Measurements from ENCODE around the gene FOXL2.
"Not testable (repeated sequence)": the region's sequence is repeated elsewhere in the genome, so short reads cannot be mapped to it uniquely, and the experiment has no call there.

- TF ChIP-seq CTCF (CRISPR knock-in tag; IDR thresholded peaks at IDR 0.05); FOXC1 (CRISPR knock-in tag; IDR thresholded peaks at IDR 0.05; ENCODE audit: borderline replicate concordance); ZNF740 (CRISPR knock-in tag; IDR thresholded peaks at IDR 0.05); POLR2AphosphoS2 (IDR thresholded peaks at IDR 0.05; ENCODE audit: low read depth, low read length); POLR2AphosphoS5 (IDR thresholded peaks at IDR 0.05; ENCODE audit: low read depth, low read length); POLR2A (IDR thresholded peaks at IDR 0.05; ENCODE audit: insufficient read depth in 1 of 2, low read depth in 2 of 2, low read length in 2 of 2); ZNF766 (CRISPR knock-in tag; IDR thresholded peaks at IDR 0.05; ENCODE audit: borderline replicate concordance); SYNCRIP (IDR thresholded peaks at IDR 0.05; ENCODE audit: insufficient read depth, low read depth, low read length); ZNF274 (CRISPR knock-in tag; IDR thresholded peaks at IDR 0.05); ELF4 (CRISPR knock-in tag; IDR thresholded peaks at IDR 0.05; ENCODE audit: borderline replicate concordance); RAD21 (CRISPR knock-in tag; IDR thresholded peaks at IDR 0.05): not testable (repeated sequence)
These were observed 24.5 kb downstream of the FOXL2 start for GRCh38 chr3:138922400-138922799.
